ENCODE measurements around the gene BBX.

DNA sequence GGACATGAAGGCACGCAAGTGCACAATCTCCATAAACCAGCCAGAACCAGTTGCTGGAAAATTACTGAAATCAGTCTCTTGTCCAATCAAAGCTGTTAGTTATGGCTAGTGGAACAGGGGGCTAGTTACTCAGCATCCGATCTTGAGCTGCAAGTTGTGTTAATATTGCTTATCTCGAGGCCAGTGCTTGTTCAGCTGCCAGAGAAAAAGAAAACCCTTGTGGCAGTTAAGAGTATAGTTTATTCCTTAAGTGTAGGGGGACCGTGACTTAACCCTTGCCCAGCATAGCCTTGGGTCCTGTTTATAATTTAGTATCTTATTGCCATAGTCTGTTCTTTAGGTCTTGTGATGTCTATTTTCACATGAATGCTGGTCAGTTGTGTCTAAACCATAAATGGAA is 299.5 kb downstream of the BBX start:
- no peak for TF ChIP-seq TAF1 (IDR thresholded peaks at IDR 0.05; ENCODE audit: borderline replicate concordance, insufficient read depth, low read length)
- no peak for TF ChIP-seq REST (IDR thresholded peaks at IDR 0.05; ENCODE audit: insufficient read depth in 1 of 2, low read depth in 2 of 2, low read length in 2 of 2)

Measured in PFSK-1 (cell line).